HepG2 (cell line): ENCODE measurements around the gene SNRPD3. TPM values are rescaled to one million over a fixed set of nuclear protein-coding genes. Genes with fewer than 3 reads are reported as not detected.

Experiments used
- ARHGAP35 ChIP-seq: sonication (generic); formaldehyde crosslinking; IDR thresholded peaks from 2 replicates; pipeline ENCODE4 v1.9.0; 2022; ENCODE audit warnings: mild to moderate bottlenecking, inconsistent platforms, moderate library complexity, missing genetic modification reagents, borderline replicate concordance
- HDAC1 ChIP-seq: sonication (generic); formaldehyde crosslinking; IDR thresholded peaks from 2 replicates; pipeline ENCODE4 v1.5.1; 2020; ENCODE audit warnings: mild to moderate bottlenecking, missing genetic modification reagents
- KLF12 ChIP-seq: sonication (generic); formaldehyde crosslinking; IDR thresholded peaks from 2 replicates; pipeline ENCODE4 v1.4.0; 2020; ENCODE audit warnings: missing genetic modification reagents, borderline replicate concordance
- MBNL3 ChIP-seq: fragments of 250-450 bp; sonication (Bioruptor Pico); conservative IDR thresholded peaks from 2 replicates; pipeline ENCODE4 v1.8.0; 2022; ENCODE audit warnings: mild to moderate bottlenecking, inconsistent platforms
- MIER2 ChIP-seq: IDR thresholded peaks from 2 replicates; pipeline ENCODE4 v1.6.1; 2016; ENCODE audit warnings: missing biosample characterization, missing genetic modification reagents
- MIXL1 ChIP-seq: IDR thresholded peaks from 2 replicates; pipeline ENCODE4 v1.6.1; 2016
- MTF2 ChIP-seq: sonication (generic); formaldehyde crosslinking; IDR thresholded peaks from 2 replicates; pipeline ENCODE4 v1.5.0; 2020; ENCODE audit warnings: missing genetic modification reagents, borderline replicate concordance
- SIN3A ChIP-seq: IDR thresholded peaks from 2 replicates; pipeline ENCODE4 v1.6.1; 2011; ENCODE audit warnings: low read depth, mild to moderate bottlenecking, control low read depth, low read length, borderline replicate concordance
- SP2 ChIP-seq: sonication (generic); formaldehyde crosslinking; IDR thresholded peaks from 2 replicates; pipeline ENCODE4 v1.5.1; 2020; ENCODE audit warnings: mild to moderate bottlenecking, missing genetic modification reagents
- YEATS4 ChIP-seq: sonication (generic); formaldehyde crosslinking; IDR thresholded peaks from 2 replicates; pipeline ENCODE4 v1.4.0; 2020; ENCODE audit warnings: missing genetic modification reagents, borderline replicate concordance
- ZBTB21 ChIP-seq: sonication (generic); formaldehyde crosslinking; IDR thresholded peaks from 2 replicates; pipeline ENCODE4 v1.4.0; 2020; ENCODE audit warnings: missing genetic modification reagents
- ZNF570 ChIP-seq: sonication (generic); formaldehyde crosslinking; IDR thresholded peaks from 2 replicates; pipeline ENCODE4 v1.4.0; 2020; ENCODE audit warnings: mild to moderate bottlenecking, missing genetic modification reagents, borderline replicate concordance
- ZNF772 ChIP-seq: sonication (generic); formaldehyde crosslinking; IDR thresholded peaks from 2 replicates; pipeline ENCODE4 v1.5.0; 2020; ENCODE audit warnings: mild to moderate bottlenecking, missing genetic modification reagents
- ZSCAN21 ChIP-seq: sonication (generic); formaldehyde crosslinking; IDR thresholded peaks from 2 replicates; pipeline ENCODE4 v1.8.0; 2022; ENCODE audit warnings: mild to moderate bottlenecking, missing genetic modification reagents, moderate library complexity, borderline replicate concordance
- polyA plus RNA-seq, 8 experiments: library from polyadenylated mRNA; depleted of rRNA in 3 of 8; stranded (reverse) in 7 of 8; unstranded in 1 of 8; fragments of >200 nt; fragmentation: Illumina TruSeq in 4 of 8; extraction: Trizol in 4 of 8; gene quantifications; 2 replicates each; pipeline versions ENCODE4 v1.2.1 to v1.2.3, GENCODE V29; 2011 to 2016; ENCODE audit warnings: low read depth in 4 of 8, missing spikeins in 1 of 8, mixed read lengths in 1 of 8; ENCODE audit not compliant: insufficient read depth in 1 of 8
- total RNA-seq, 5 experiments: library from RNA; depleted of rRNA; stranded (reverse); fragments of >200 nt; fragmentation: Illumina TruSeq; extraction: Trizol; gene quantifications; 2 replicates each; pipeline ENCODE4 v1.2.3, GENCODE V29; 2016; ENCODE audit warnings: low read depth in 1 of 5
- TF ChIP-seq, protein P1 (sequence below): sonication (generic); formaldehyde crosslinking; IDR thresholded peaks from 2 replicates; pipeline ENCODE4 v1.8.1; 2023; ENCODE audit warnings: mild to moderate bottlenecking, inconsistent platforms, moderate library complexity, missing genetic modification reagents, borderline replicate concordance
- TF ChIP-seq, protein P2 (sequence below): IDR thresholded peaks from 2 replicates; pipeline ENCODE4 v1.6.1; 2016; ENCODE audit warnings: missing compliant biosample characterization, missing genetic modification reagents, borderline replicate concordance
- TF ChIP-seq, protein P3 (sequence below): IDR thresholded peaks from 2 replicates; pipeline ENCODE4 v1.6.1; 2016
- TF ChIP-seq, protein P4 (sequence below): IDR thresholded peaks from 2 replicates; pipeline ENCODE4 v1.6.1; 2012; ENCODE audit warnings: low read length, improper control_type of control experiment
- TF ChIP-seq, protein P5 (sequence below): sonication (generic); formaldehyde crosslinking; IDR thresholded peaks from 2 replicates; pipeline ENCODE4 v1.5.0; 2020; ENCODE audit warnings: mild to moderate bottlenecking, missing genetic modification reagents

The SNRPD3 gene
- total and polyA plus RNA-seq, 2 of the 13 experiments (the other 11 are each of a cell fraction or from before 2014, with no cell fraction given) = 110 to 209 TPM

DNA sequence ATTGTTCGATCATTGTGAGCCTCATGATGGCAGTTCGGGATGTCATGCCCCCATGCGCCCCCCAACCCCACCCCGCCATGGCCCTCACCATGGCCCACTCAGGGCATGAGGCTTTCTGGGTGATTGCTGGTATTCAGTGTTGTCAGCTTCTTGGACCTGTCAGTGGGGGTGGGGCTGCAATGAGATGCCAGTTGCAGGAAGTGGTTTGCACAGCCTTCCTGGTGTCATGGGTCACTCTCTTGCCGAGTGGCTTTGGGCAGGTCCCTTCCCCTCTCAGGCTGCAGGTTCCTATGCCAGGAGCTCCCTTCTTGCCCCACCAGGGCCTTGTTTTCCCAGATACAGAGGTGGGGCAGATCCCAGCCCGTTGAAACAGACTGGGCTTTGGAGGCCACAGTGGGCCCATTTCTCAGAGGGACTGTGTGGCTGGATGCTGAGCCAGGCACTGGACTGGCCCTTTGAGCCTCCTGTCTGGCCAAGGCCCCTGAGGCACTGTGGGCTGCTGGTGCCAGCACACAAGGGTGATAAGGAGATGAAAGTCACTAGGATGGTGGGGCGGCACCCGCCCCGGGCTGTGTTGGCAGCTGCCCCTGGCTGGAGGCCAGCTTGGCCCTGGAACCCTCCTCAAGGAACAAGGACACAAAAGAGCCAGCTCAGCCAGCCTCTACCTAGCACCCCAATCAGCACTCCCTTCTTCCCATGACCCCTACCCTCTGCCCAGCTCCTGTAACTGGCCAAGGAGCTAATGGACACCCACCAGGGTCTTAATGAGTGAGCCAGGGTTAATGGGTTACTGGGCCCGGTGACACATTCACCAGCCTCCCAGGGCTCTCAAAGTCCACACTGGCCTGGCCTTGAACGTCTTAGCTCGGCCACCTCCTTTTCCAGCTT lies 45.7 kb downstream of the SNRPD3 start (continued):
- TF ChIP-seq, protein P1, sequence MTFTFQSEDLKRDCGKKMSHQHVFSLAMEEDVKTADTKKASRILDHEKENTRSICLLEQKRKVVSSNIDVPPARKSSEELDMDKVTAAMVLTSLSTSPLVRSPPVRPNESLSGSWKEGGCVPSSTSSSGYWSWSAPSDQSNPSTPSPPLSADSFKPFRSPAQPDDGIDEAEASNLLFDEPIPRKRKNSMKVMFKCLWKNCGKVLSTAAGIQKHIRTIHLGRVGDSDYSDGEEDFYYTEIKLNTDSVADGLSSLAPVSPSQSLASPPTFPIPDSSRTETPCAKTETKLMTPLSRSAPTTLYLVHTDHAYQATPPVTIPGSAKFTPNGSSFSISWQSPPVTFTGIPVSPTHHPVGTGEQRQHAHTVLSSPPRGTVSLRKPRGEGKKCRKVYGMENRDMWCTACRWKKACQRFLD = no peak
- peak; percentile 76; the same call in 1 of the 2 replicates for TF ChIP-seq SIN3A
- TF ChIP-seq, protein P2, sequence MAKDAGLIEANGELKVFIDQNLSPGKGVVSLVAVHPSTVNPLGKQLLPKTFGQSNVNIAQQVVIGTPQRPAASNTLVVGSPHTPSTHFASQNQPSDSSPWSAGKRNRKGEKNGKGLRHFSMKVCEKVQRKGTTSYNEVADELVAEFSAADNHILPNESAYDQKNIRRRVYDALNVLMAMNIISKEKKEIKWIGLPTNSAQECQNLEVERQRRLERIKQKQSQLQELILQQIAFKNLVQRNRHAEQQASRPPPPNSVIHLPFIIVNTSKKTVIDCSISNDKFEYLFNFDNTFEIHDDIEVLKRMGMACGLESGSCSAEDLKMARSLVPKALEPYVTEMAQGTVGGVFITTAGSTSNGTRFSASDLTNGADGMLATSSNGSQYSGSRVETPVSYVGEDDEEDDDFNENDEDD (CRISPR knock-in tag) = peak; percentile 5; the same call in 1 of the 2 replicates
- TF ChIP-seq, protein P3, sequence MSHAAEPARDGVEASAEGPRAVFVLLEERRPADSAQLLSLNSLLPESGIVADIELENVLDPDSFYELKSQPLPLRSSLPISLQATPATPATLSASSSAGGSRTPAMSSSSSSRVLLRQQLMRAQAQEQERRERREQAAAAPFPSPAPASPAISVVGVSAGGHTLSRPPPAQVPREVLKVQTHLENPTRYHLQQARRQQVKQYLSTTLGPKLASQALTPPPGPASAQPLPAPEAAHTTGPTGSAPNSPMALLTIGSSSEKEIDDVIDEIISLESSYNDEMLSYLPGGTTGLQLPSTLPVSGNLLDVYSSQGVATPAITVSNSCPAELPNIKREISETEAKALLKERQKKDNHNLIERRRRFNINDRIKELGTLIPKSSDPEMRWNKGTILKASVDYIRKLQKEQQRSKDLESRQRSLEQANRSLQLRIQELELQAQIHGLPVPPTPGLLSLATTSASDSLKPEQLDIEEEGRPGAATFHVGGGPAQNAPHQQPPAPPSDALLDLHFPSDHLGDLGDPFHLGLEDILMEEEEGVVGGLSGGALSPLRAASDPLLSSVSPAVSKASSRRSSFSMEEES (CRISPR knock-in tag) = no peak
- TF ChIP-seq YEATS4 (CRISPR knock-in tag) = no peak
- TF ChIP-seq ZNF570 (CRISPR knock-in tag) = no peak
- TF ChIP-seq ARHGAP35 (CRISPR knock-in tag) = no peak
- TF ChIP-seq, protein P4, sequence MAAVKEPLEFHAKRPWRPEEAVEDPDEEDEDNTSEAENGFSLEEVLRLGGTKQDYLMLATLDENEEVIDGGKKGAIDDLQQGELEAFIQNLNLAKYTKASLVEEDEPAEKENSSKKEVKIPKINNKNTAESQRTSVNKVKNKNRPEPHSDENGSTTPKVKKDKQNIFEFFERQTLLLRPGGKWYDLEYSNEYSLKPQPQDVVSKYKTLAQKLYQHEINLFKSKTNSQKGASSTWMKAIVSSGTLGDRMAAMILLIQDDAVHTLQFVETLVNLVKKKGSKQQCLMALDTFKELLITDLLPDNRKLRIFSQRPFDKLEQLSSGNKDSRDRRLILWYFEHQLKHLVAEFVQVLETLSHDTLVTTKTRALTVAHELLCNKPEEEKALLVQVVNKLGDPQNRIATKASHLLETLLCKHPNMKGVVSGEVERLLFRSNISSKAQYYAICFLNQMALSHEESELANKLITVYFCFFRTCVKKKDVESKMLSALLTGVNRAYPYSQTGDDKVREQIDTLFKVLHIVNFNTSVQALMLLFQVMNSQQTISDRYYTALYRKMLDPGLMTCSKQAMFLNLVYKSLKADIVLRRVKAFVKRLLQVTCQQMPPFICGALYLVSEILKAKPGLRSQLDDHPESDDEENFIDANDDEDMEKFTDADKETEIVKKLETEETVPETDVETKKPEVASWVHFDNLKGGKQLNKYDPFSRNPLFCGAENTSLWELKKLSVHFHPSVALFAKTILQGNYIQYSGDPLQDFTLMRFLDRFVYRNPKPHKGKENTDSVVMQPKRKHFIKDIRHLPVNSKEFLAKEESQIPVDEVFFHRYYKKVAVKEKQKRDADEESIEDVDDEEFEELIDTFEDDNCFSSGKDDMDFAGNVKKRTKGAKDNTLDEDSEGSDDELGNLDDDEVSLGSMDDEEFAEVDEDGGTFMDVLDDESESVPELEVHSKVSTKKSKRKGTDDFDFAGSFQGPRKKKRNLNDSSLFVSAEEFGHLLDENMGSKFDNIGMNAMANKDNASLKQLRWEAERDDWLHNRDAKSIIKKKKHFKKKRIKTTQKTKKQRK = no peak
- TF ChIP-seq, protein P5, sequence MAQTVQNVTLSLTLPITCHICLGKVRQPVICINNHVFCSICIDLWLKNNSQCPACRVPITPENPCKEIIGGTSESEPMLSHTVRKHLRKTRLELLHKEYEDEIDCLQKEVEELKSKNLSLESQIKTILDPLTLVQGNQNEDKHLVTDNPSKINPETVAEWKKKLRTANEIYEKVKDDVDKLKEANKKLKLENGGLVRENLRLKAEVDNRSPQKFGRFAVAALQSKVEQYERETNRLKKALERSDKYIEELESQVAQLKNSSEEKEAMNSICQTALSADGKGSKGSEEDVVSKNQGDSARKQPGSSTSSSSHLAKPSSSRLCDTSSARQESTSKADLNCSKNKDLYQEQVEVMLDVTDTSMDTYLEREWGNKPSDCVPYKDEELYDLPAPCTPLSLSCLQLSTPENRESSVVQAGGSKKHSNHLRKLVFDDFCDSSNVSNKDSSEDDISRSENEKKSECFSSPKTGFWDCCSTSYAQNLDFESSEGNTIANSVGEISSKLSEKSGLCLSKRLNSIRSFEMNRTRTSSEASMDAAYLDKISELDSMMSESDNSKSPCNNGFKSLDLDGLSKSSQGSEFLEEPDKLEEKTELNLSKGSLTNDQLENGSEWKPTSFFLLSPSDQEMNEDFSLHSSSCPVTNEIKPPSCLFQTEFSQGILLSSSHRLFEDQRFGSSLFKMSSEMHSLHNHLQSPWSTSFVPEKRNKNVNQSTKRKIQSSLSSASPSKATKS (CRISPR knock-in tag) = no peak
- no peak for TF ChIP-seq MTF2 (CRISPR knock-in tag)
- 0 out of 2 replicates have a peak, but pooled peaks have one; percentile 44 for TF ChIP-seq ZNF772 (CRISPR knock-in tag)
- peak; percentile 71; the same call in 1 of the 2 replicates for TF ChIP-seq ZSCAN21 (CRISPR knock-in tag)
- TF ChIP-seq SP2 (CRISPR knock-in tag) = no peak
- no peak for TF ChIP-seq ZBTB21
- no peak for TF ChIP-seq MIER2 (CRISPR knock-in tag)
- no peak for TF ChIP-seq MBNL3 (CRISPR knock-in tag)
- TF ChIP-seq HDAC1 (CRISPR knock-in tag) = no peak; the same call in 1 of the 2 replicates
- TF ChIP-seq KLF12 = no peak
- TF ChIP-seq MIXL1 (CRISPR knock-in tag) = peak; percentile 62; the same call in 1 of the 2 replicates
